Spinal cord (tissue), 10 donors: ENCODE results near the gene CD200. TPM values are rescaled to one million over a fixed set of nuclear protein-coding genes. Genes with fewer than 3 reads are reported as not detected.

Experiments used
- DNase-seq, 6 donors: peaks; one replicate each; pipeline versions ENCODE4 v3.0.0 to v3.0.0-alpha.2; 2013 to 2015; ENCODE audit warnings: low spot score in 6 of 6, low read depth in 4 of 6
- H3K27ac ChIP-seq: one replicate; pipeline ENCODE4 v1.5.1; 2013; ENCODE audit warnings: low read depth, low read length, control low read depth
- H3K27me3 ChIP-seq: one replicate; pipeline ENCODE4 v1.6.1; 2013; ENCODE audit warnings: low read length; ENCODE audit not compliant: control insufficient read depth, insufficient read depth
- H3K36me3 ChIP-seq: one replicate; pipeline ENCODE4 v1.6.1; 2013; ENCODE audit warnings: low read length; ENCODE audit not compliant: control insufficient read depth, insufficient read depth
- H3K4me1 ChIP-seq: one replicate; pipeline ENCODE4 v1.6.1; 2013; ENCODE audit warnings: low read length; ENCODE audit not compliant: control insufficient read depth, insufficient read depth
- H3K4me3 ChIP-seq: one replicate; pipeline ENCODE4 v1.5.1; 2013; ENCODE audit warnings: low read depth, low read length, control low read depth
- H3K9me3 ChIP-seq: one replicate; pipeline ENCODE4 v1.6.1; 2013; ENCODE audit warnings: low read length; ENCODE audit not compliant: control insufficient read depth, insufficient read depth
- WGBS: methylation state at CpG from one replicate; pipeline ENCODE4 v1.1.5; 2013; ENCODE audit warnings: missing lambda C conversion rate; ENCODE audit not compliant: insufficient coverage; 5-methylcytosine and 5-hydroxymethylcytosine counted together
- polyA plus RNA-seq, 2 donors: library from polyadenylated mRNA; unstranded; fragments of 120-200 nt; gene quantifications; one replicate each; pipeline ENCODE4 v1.2.1, GENCODE V29; 2013; ENCODE audit not compliant: insufficient read length in 2 of 2
- total RNA-seq, 2 donors: library from RNA; depleted of rRNA in 1 of 2; stranded (reverse); fragments of 120-200 nt in 1 of 2; fragments of >200 nt in 1 of 2; gene quantifications; one replicate each; pipeline versions ENCODE4 v1.2.3 to v1.2.4, GENCODE V29; 2013 to 2014
- donor health status: healthy.

CD200 gene
- total and polyA plus RNA-seq, 4 donors, result 26.7 to 106 (median 69.2) TPM

DNA sequence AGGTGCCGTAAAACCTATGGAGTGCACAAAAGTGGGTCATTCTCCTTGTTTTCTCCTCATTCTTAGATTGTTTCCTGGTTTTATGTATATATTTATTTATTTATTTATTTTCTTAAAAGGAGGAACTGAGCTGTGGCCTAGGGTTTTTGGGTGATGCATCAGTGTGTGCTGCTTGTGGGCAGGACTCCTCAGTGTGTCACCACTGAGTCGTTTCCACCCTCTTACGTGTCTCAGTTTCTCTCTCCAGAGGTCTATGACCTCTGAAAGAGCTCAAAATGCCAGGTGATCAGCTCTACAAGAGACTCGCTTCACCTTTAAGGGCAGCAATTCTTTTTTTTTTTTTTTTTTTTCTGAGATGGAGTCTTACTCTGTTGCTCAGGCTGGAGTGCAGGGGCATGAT lies 72.9 kb downstream of the CD200 start:
- 93% methylated on average over 2 of the region's 4 CpGs for WGBS
- no peaks in the 10 kb centered on the region for H3K9me3 ChIP-seq

DNA sequence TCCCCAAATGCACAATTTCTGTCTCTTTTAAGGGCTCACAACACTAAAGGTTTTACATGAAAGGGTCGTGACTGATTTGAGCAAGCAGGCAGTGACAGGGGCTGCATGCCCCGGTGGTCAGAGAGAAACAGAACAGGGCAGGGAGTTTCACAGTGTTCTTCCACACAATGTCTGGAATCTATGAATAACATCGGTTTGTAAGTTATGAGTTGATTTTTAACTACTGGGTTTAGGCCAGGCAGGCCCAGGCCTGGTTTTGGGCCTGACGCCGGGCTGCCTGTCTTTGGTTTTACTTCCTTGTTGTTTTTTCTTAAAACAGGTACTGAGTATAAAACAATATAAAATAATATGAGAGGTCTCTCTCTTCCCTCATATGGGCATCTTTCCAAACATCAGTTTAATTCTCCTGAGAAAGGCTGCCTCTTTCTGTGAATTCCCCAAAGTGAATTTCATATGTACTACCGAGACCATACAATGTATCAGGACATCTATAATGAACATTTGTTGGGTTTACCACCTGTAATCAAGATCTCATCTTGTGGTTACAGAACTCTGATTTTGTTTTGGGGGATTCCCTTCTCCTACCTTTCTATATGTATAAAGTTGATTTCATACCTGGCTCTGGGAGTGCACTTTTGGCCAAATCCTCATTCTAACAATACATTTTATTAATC lies 74.4 kb downstream of the CD200 start:
- no peak overlapping the region for H3K4me3 ChIP-seq
- H3K27ac ChIP-seq, result no peak overlapping the region
- H3K4me1 ChIP-seq, result peaks cover 4% of the 10 kb centered on the region
- no peaks in the 10 kb centered on the region for H3K27me3 ChIP-seq
- peak in 1 of 6 donors; percentile 26 for DNase-seq
- WGBS, result 25% methylated on average over 2 of the region's 6 CpGs
- H3K36me3 ChIP-seq, result no peaks in the 10 kb centered on the region
- H3K9me3 ChIP-seq, result no peaks in the 10 kb centered on the region

More for the DNA sequence above, 72.9 kb downstream of the CD200 start:
- H3K4me1 ChIP-seq, result peaks cover 4% of the 10 kb centered on the region
- H3K27ac ChIP-seq, result no peak overlapping the region
- no peaks in the 10 kb centered on the region for H3K36me3 ChIP-seq
- no peak for DNase-seq
- H3K27me3 ChIP-seq, result no peaks in the 10 kb centered on the region
- no peak overlapping the region for H3K4me3 ChIP-seq

DNA sequence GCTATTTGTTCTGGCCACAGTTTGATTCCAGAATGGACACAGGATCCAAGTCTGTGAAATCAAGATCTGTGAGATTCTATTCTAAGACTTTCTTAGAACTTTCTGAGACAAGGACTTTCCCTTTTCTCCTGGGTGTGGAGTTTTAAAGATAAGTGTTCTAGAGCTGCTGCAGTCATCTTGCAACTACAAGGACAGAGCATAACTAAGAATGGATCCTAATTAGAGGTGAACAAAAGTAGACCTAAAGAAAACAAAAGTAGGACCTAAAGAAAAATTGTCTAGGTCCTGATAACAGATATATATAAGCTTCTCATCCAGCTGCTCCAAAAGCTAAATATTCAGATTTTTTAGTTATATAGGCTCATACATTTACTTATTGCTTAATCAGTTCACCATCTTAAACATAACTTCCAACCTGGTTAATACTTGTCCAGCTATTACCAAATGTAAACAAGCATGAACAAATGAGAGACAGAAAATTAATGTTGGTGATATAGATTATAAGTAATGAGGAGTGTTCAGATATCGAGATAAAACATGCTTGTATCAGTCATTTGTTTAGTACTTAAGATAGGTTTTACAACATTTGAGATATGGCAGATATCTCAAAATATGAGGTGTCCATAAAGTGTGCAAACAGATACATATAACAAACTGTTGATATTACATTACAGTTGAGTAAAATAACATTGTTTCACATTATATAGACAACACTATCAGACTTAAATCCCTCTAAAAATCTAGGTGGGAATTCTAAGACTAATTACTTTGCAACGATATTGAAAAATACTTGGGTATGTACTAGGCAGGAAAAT lies 75.1 kb downstream of the CD200 start:
- Histone ChIP-seq H3K4me1 (peaks cover 4% of the 10 kb centered on the region), H3K9me3 (no peaks in the 10 kb centered on the region), H3K4me3 (no peak overlapping the region), H3K36me3 (no peaks in the 10 kb centered on the region), H3K27me3 (no peaks in the 10 kb centered on the region), H3K27ac (no peak overlapping the region)
- no peak for DNase-seq
- WGBS, result 100% methylated on average over 1 of the region's 2 CpGs

- no peak overlapping the region for H3K27ac ChIP-seq
- no peaks in the 10 kb centered on the region for H3K27me3 ChIP-seq
- 80% methylated on average over 1 of the region's 4 CpGs for WGBS
- no peak for DNase-seq
- H3K9me3 ChIP-seq, result no peaks in the 10 kb centered on the region
- no peaks in the 10 kb centered on the region for H3K36me3 ChIP-seq
- no peak overlapping the region for H3K4me3 ChIP-seq
- H3K4me1 ChIP-seq, result peaks cover 4% of the 10 kb centered on the region
These were observed 76.1 kb downstream of the CD200 start for GRCh38 chr3:112409041-112409440.

- 84% methylated on average over 2 of the region's 3 CpGs for WGBS
- H3K27me3 ChIP-seq, result no peaks in the 10 kb centered on the region
- H3K9me3 ChIP-seq, result no peaks in the 10 kb centered on the region
- H3K4me3 ChIP-seq, result no peak overlapping the region
- DNase-seq, result no peak
- no peaks in the 10 kb centered on the region for H3K36me3 ChIP-seq
- H3K4me1 ChIP-seq, result peaks cover 4% of the 10 kb centered on the region
- no peak overlapping the region for H3K27ac ChIP-seq
These were observed 78.5 kb downstream of the CD200 start for GRCh38 chr3:112411425-112411824.

Other genes with a start within 250 kb of the CD200 start
- 1 to 10 TPM; 2.1 to 2.7 TPM for gene C3orf52, start 246.8 kb upstream of the CD200 start, total RNA-seq
- 1 to 10 TPM; 1.1 to 1.4 TPM for gene C3orf52, start 246.8 kb upstream of the CD200 start, polyA plus RNA-seq
- 1 to 10 TPM in 1 of 2 donors, under 1 TPM in 1; 0.17 to 1.2 TPM for gene GCSAM, start 199.9 kb upstream of the CD200 start, total RNA-seq
- under 1 TPM in 1 of 2 donors, not detected in 1; 0.35 TPM for gene GCSAM, start 199.9 kb upstream of the CD200 start, polyA plus RNA-seq
- under 1 TPM; 0.50 to 0.72 TPM for gene SLC9C1, start 38.9 kb upstream of the CD200 start, total RNA-seq
- under 1 TPM; 0.12 to 0.40 TPM for gene SLC9C1, start 38.9 kb upstream of the CD200 start, polyA plus RNA-seq
- under 1 TPM; 0.06 to 0.10 TPM for gene BTLA, start 166.3 kb downstream of the CD200 start, total RNA-seq
- under 1 TPM; 0.15 to 0.32 TPM for gene BTLA, start 166.3 kb downstream of the CD200 start, polyA plus RNA-seq
- gene ATG3, start 228.8 kb downstream of the CD200 start, total RNA-seq, result 10 to 100 TPM; 43.0 to 48.1 TPM
- gene ATG3, start 228.8 kb downstream of the CD200 start, polyA plus RNA-seq, result 10 to 100 TPM; 51.3 to 62.6 TPM
- 100 to 1,000 TPM in 1 of 2 donors, 10 to 100 TPM in 1; 73.1 to 136 TPM for gene SLC35A5, start 228.9 kb downstream of the CD200 start, total RNA-seq
- gene SLC35A5, start 228.9 kb downstream of the CD200 start, polyA plus RNA-seq, result 10 to 100 TPM; 70.1 to 81.6 TPM